Osteocyte (in vitro differentiated cells): ENCODE data around the gene MATN4. TPM values are rescaled to one million over a fixed set of nuclear protein-coding genes. Genes with fewer than 3 reads are reported as not detected.

Source experiments
- DNase-seq: peaks from one replicate; pipeline ENCODE4 v3.0.0; 2021; ENCODE audit warnings: mixed read lengths; ENCODE audit not compliant: unreplicated experiment; ENCODE audit errors: extremely low spot score
- H3K27ac Mint-ChIP-seq: one replicate; pipeline ENCODE4 v1.8.0; 2021; ENCODE audit warnings: mild to moderate bottlenecking, mixed read lengths; ENCODE audit not compliant: unreplicated experiment
- H3K27me3 Mint-ChIP-seq: one replicate; pipeline ENCODE4 v1.8.0; 2021; ENCODE audit warnings: mixed read lengths; ENCODE audit not compliant: unreplicated experiment
- H3K36me3 Mint-ChIP-seq: one replicate; pipeline ENCODE4 v1.8.0; 2021; ENCODE audit warnings: mixed read lengths; ENCODE audit not compliant: unreplicated experiment
- H3K4me1 Mint-ChIP-seq: one replicate; pipeline ENCODE4 v1.8.0; 2021; ENCODE audit warnings: mixed read lengths; ENCODE audit not compliant: unreplicated experiment
- H3K4me3 Mint-ChIP-seq: one replicate; pipeline ENCODE4 v1.8.0; 2021; ENCODE audit warnings: mild to moderate bottlenecking, moderate library complexity, mixed read lengths; ENCODE audit not compliant: unreplicated experiment
- H3K9me3 Mint-ChIP-seq: one replicate; pipeline ENCODE4 v1.8.0; 2021; ENCODE audit warnings: mixed read lengths; ENCODE audit not compliant: unreplicated experiment
- CTCF ChIP-seq: fragments of 200-600 bp; sonication (generic); IDR thresholded peaks from 2 replicates; pipeline ENCODE4 v1.5.0; 2021; ENCODE audit warnings: antibody characterized with exemption, mild to moderate bottlenecking, moderate library complexity
- long read RNA-seq: library from polyadenylated mRNA; unstranded; transcript quantifications from one replicate; pipeline ENCODE4 v2.0.0, GENCODE V29; 2021
- total RNA-seq: library from RNA; stranded (reverse); gene quantifications from 2 replicates; pipeline ENCODE4 v1.2.1, GENCODE V29; 2021

MATN4 gene
- not detected in 2 replicates for total RNA-seq
- long read RNA-seq: 0 reads

GRCh38 chr20:45308117-45308778 is at the start of gene MATN4:
Gene MATN4, minus strand, starts transcription at chr20:45308299. Its CDS starts 2,717 bp downstream, at chr20:45305582.
- no peak for DNase-seq
- TF ChIP-seq CTCF: no peak
- Mint-ChIP-seq H3K27ac (no peak within 1 kb of the TSS), H3K27me3 (peaks cover 2% of the 10 kb centered on the region), H3K4me3 (no peak within 1 kb of the TSS), H3K36me3 (no peaks in the 10 kb centered on the region), H3K9me3 (no peaks in the 10 kb centered on the region), H3K4me1 (peaks cover 3% of the 10 kb centered on the region)

- no peak for DNase-seq
- Mint-ChIP-seq H3K9me3 (no peaks in the 10 kb centered on the region), H3K4me1 (peaks cover 45% of the 10 kb centered on the region)
Measured at GRCh38 chr20:45355209-45356084, 47.3 kb upstream of the MATN4 start.

GRCh38 chr20:45354423-45355208 is 46.5 kb upstream of the MATN4 start:
- DNase-seq: no peak
- Mint-ChIP-seq H3K27ac (no peak overlapping the region), H3K4me3 (no peak overlapping the region), H3K9me3 (no peaks in the 10 kb centered on the region), H3K27me3 (no peaks in the 10 kb centered on the region), H3K36me3 (no peaks in the 10 kb centered on the region), H3K4me1 (peaks cover 39% of the 10 kb centered on the region)
- TF ChIP-seq CTCF: no peak

More at GRCh38 chr20:45355209-45356084, 47.3 kb upstream of the MATN4 start:
- H3K27me3 Mint-ChIP-seq: no peaks in the 10 kb centered on the region
- no peak overlapping the region for H3K4me3 Mint-ChIP-seq
- H3K27ac Mint-ChIP-seq: peak overlapping the region; percentile 67
- no peaks in the 10 kb centered on the region for H3K36me3 Mint-ChIP-seq
- no peak for TF ChIP-seq CTCF

GRCh38 chr20:45353746-45354145 is 45.6 kb upstream of the MATN4 start:
- H3K4me3 Mint-ChIP-seq: no peak overlapping the region
- DNase-seq: no peak
- TF ChIP-seq CTCF: no peak
- no peak overlapping the region for H3K27ac Mint-ChIP-seq
- H3K4me1 Mint-ChIP-seq: peaks cover 32% of the 10 kb centered on the region
- no peaks in the 10 kb centered on the region for H3K9me3 Mint-ChIP-seq
- no peaks in the 10 kb centered on the region for H3K27me3 Mint-ChIP-seq
- H3K36me3 Mint-ChIP-seq: no peaks in the 10 kb centered on the region
